Hepatic stellate cell (primary cell): Measurements from ENCODE around the gene VPREB1.
A peak's percentile ranks its signal among the peaks of the same experiment; 100 is the strongest.
"Not testable (repeated sequence)": the region's sequence is repeated elsewhere in the genome, so short reads cannot be mapped to it uniquely, and the experiment has no call there.

ENCODE experiments used
- DNase-seq: peaks from one replicate; pipeline ENCODE4 v3.0.0; 2011; ENCODE audit warnings: low spot score

VPREB1 gene, protein sequence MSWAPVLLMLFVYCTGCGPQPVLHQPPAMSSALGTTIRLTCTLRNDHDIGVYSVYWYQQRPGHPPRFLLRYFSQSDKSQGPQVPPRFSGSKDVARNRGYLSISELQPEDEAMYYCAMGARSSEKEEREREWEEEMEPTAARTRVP

GRCh38 chr22:22244316-22245250 is at the start of gene VPREB1:
TSS of gene VPREB1 (plus strand) at chr22:22244786. CDS start at chr22:22244814, 28 bp downstream.
- DNase-seq: no peak

GRCh38 chr22:22194931-22195264 is 49.7 kb upstream of the VPREB1 start:
- no peak for DNase-seq

GRCh38 chr22:22195265-22196017 is 49.1 kb upstream of the VPREB1 start:
- DNase-seq: peak; percentile 32

DNA sequence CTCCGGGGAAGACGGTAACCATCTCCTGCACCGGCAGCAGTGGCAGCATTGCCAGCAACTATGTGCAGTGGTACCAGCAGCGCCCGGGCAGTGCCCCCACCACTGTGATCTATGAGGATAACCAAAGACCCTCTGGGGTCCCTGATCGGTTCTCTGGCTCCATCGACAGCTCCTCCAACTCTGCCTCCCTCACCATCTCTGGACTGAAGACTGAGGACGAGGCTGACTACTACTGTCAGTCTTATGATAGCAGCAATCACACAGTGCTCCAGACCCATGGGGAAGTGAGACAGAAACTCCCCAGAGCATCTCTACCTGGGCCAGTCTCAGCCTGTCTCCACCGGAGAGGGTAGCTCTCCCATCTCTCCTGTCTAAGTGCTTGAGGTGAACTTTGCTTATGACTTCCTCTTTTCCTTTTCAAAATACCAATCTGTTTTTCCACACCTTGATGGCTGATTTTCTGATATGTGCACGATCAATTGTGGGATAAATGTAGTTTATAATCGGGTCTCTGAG is 48.5 kb upstream of the VPREB1 start:
- DNase-seq: no peak

- no peak for DNase-seq
Observed at GRCh38 chr22:22196833-22197477, 47.6 kb upstream of the VPREB1 start.

DNA sequence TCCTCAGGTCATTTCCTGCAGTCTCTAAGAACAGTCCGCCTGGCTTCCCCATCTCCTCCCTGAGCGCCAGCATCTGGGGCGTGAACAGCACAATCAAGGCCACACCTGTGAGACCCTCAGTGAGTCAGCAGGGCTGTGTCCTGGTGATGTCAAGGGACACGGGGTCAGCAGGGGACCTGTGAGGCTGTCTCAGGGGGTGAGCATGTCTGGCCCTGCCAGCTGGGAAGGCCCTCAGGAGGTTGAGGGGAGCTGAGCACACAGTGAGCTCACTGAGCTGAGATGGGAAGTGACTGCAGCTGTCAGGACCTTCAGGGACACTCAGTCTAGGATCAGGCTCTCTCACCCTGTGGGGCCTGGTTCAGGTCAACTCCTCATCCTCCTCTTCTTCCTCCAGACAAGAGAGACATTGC is 46.6 kb upstream of the VPREB1 start:
- DNase-seq: no peak

DNA sequence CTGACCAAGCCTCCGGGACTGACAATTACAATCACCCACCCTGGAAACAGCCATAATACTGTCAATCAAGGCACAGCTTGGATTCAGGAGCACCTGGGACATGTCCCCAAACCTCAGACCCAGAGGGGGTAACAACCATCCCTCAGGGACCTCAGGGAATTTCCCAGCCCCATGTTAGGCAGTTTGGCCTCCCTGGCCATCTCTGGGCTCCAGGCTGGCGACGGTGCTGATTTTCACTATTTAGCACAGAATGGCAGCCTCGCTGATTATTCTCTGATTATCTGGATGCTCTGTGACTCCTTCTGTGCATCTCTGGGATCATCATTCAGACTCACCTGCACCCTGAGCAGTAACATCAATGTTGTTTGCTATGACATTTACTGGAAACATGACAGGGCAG is 45.8 kb upstream of the VPREB1 start:
- DNase-seq: no peak

- DNase-seq: no peak
Observed at GRCh38 chr22:22199634-22200033, 45.0 kb upstream of the VPREB1 start.

GRCh38 chr22:22200569-22201184 is 43.9 kb upstream of the VPREB1 start:
- DNase-seq: no peak

- no peak for DNase-seq
Observed at GRCh38 chr22:22201185-22201929, 43.2 kb upstream of the VPREB1 start.

DNA sequence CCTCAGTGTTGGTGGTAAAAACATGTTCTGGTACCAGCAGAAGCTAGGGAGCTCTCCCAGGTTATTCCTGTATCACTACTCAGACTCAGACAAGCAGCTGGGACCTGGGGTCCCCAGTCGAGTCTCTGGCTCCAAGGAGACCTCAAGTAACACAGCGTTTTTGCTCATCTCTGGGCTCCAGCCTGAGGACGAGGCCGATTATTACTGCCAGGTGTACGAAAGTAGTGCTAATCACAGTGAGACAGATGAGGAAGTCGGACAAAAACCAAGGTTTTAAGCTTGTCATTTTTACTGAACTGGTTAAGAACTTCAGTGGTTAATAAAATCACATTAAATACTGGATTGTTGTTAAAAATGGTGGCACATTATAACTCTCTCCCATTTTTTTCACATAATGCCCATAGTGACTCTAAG is 42.6 kb upstream of the VPREB1 start:
- DNase-seq: no peak

DNA sequence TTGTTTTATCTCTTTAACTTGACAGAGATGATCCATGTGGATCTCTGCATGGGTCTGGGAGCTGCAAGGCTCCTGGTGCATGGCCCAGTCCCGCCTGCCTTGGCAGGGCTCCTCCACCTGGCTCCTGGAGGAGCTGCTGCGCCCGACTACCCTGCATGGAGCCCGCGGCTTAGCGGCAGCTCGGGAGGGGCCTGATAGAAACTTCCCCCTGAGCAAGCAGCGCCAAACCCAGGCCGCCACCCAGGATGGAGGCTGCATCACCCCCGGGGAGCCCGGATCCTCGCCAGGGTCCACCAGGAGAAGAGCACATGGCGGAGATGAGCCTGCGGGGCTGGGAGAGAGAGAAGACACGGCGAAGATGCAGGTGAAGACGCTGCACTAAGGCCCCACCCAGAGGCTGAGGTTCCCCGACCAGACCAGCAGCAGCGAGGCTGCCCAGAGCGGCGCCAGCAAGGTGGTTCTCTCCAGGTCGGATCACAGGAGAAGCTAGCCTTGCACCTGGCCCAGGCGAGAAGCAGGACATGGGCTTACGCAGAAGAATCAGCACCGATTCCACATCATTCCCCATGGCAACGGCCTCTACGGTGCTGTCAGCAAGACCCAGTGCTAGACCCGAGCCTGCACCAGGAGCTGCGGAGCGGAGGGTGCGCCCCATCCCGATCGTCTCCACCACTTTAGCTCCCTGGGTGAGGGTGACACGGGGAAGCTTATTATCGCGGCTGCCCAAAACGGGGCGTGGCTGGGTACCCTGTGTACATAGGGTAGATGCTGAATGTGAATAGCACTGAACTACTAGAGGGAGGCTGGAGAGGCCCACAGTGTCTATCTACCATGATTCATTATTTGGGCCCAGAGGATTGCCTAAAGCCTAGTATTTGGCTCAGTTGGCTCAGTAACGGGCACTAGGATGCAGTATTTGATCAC is 41.3 kb upstream of the VPREB1 start:
- no peak for DNase-seq

- DNase-seq: peak; percentile 67
Observed at GRCh38 chr22:22207845-22208564, 36.6 kb upstream of the VPREB1 start.

DNA sequence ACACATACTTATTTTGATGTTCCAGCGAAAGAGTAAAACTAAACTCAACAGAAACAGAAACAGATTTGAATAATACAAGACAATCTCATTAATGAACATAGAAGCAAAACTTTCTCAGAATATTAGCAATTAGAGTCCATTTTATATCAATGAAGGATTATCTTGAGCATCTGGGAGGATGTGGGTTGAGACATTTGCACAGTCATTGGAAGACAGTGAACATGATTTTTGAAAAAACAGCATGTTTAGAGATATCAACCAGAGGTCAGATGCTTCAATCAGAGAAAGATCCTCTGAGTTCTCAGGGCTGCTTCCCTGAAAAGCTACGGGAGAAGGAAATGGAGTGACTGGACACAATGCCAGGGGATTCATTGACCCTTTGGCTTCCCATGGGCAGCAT is 35.9 kb upstream of the VPREB1 start:
- DNase-seq: no peak

DNA sequence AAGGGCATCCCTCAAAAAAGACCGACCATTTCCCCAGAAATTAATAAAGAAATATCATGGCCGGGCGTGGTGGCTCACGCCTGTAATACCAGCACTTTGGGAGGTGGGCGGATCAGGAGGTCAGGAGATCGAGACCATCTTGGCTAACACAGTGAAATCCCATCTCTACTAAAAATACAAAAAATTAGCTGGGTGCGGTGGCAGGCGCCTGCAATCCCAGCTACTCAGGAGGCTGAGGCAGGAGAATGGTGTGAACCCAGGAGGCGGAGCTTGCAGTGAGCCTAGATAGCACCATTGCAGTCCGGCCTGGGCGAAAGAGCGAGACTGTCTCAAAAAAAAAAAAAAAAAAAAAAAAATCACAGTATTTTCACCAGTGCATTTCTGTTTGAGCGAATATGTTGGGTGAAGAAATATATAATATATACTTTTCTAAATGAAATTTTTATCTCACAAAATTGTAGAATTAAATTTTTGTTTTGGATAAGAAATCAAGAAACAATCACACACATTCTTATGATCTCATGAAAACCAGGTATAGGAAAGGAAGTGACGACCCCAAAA is 35.4 kb upstream of the VPREB1 start:
- DNase-seq: not testable (repeated sequence)

- peak; percentile 30 for DNase-seq
Observed at GRCh38 chr22:22210375-22210774, 34.2 kb upstream of the VPREB1 start.

DNA sequence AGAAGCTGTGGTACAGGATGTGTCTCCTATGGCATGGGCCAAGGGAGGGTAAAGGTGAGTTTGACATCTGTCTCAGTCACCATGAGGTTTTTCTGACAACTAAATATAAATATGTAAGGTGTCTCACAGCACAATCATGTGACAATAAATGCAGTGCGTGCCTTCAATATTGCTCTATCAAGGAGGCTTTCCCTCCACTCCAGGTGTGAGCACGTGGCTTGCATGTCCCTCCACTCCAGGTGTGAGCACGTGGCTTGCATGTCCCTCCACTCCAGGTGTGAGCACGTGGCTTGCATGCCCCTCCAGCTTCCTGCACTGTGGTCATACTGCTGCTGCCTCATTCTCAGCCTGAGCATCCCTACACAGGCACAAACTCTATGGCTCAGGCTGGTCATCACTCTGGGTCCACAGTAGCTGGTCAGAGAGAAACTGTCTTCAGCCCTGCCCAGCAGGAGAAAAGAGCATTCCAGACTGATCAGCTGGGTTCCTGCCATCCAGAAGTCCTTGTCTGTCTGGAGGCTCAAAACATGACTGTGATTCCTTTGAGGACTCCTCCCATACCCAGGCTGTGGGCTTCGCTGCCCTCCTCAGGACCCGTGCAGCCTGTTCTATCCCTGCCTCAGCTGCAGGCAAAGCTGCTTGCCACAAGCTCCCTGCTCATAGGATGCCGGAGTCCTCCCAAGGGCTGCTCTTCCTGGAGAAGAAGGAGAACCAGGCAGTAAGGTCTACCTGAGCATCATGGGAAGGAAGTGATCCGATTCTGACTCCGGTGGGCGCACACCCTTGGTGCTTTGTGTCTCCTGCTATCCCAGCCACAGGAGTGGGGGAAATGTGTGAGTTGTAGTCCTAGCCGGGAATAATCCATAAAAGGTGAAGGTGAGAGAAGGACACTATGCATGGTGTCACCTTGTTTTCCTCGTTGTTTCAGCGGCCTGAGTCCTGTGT is 33.4 kb upstream of the VPREB1 start:
- DNase-seq: no peak

DNA sequence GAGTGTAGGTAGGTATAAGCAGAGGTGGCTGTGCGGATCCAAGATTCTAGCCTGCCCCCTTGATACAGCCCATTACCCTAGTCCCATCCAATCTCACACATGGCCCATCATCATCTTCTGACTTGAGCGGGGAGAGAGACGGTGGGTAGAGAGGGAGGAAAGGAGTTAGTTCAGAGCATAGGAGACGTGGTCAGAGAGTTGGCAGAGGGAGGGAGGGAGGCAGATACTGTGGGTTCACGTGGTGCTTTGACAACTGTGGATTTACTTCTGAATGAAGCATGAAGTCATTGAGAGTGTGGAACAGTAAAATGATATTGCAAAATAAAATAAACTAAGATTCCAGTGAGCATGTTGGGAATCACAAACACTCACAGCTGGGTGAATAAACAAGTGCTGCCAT is 31.4 kb upstream of the VPREB1 start:
- DNase-seq: no peak
